A204.1 (cell line): Measurements from ENCODE around the gene RBP5.

Source experiments
- FAIRE-seq: peaks from 2 replicates; lab custom pipeline; 2012; peaks lifted over from hg19 to GRCh38; lab: Jason Lieb, UNC

RBP5 gene

DNA sequence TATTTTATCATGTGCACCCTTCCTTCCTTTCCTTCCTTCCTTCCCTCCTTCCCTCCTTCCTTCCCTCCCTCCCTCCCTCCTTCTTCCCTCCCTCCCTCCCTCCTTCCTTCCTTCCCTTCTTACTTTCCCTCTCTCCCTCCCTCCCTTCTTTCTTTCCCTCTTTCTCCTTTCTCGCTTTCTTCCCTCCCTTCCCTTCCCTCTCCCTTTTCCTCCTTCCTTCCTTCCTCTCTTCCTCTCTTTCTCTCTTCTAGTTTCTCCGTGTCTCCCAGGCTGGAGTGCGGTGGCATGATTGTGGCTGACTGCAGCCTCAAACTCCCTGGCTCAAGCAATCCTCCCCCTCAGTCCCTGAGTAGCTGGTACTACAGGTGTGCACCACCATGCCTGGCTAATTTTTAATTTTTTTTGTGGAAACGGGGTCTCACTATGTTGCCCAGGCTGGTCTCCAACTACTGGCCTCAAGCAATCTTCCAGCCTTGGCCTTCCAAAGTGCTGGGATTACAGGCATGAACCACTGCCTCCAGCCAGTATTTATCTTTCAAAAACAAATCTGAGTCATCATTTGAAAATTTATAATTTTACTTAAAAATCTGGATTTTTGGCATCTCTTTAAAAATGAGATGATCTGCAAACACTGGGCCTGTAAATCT is 27.5 kb downstream of the RBP5 start:
- no peak for FAIRE-seq

GRCh38 chr12:7100239-7100638 is 28.4 kb downstream of the RBP5 start:
- no peak for FAIRE-seq

DNA sequence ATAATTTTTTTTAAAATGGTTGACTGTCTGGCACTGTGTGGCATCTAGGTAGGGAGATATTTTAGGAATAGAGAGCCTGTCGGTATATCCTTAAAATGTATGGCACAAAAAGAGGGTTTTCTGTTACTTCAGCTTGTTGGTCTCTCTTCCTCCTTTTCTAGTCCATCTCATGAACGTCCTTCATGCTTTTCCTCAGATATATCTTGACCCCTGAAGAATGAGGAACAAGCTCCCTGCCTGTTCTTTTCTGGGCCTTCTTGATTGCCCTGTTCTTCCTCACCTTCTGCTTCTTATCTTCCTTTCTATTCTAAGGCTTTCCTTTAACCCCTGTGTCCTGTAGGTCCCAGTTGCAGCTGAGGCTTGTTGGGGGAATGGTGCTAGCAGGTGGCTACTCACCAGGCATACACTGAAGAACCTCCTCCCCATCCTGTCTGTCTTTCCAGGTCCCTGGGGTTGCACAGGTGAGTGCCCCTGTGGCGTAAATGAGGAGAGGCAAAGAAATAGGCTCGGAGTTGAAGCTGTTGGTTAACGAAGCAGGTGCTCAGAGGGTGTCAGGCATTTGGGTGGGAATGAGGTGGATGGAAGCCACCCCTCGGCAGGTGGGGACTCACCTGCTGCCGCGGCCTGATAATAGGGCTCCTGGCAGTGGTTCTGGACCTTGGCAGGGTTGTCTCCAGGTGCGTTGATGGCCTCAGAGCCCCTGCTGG is 29.2 kb downstream of the RBP5 start:
- no peak for FAIRE-seq

- FAIRE-seq, result no peak
These were observed 31.7 kb downstream of the RBP5 start for GRCh38 chr12:7096979-7097378.

DNA sequence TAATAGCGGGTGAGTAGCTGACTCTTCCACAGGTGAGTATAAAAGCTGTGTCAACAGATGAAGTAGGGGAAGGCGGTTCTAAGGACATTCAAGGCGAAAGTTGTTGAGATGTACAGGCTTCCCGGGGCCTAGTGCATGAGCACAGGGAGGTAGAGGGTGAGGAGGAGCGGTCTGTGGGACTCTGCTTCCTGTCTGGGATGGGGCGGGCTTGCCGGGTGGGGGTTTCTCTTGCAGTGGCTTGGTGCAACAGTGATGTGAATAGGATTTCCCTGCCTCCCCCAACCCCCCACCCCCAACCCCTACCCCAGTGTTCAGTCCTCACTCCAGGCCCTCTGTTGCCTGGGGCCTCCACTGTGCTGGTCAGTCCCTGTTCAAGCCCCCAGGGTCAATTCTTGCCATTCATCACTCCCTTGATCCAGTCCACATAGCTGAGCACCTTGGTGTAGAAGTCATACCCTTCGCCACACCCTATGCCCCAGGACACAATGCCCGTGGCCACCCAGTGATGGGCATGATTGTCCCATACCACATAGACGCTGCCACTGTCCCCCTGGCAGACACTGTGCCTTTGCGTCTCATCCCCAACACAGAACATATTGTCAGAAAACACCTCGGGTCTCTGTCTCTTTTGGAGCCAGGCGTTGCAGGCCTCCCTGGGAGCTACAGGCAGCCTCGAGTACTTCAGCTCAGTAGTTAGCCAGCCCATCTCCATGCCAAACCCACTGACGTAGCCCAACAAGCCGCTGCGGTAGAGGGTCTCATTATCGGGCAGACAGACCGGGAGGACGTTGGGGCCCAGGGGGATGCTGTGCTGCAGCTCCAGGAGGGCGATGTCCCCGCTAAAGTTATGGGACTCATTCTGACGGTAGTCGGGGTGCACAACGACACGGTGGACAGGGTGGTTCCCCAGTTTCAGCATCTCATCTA is 32.4 kb downstream of the RBP5 start:
- no peak for FAIRE-seq

DNA sequence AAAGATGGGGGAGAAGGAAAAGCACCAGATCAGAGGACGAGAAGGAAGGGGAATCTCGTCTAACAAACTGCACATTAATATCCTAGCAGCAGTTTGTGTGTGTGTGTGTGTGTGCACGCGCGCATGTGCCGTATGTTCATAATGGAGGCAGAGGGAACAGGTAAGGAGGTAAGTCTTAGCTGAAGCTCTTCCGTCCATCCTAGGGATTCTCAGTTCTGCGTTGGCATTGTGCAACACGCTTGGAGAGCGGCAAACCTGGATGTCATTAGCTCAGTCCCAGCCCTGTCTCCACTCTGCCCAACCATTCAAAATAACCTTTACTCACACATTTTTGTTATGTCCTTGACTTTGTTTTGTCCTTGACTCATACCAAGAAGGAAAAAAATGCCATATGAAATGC is 34.8 kb downstream of the RBP5 start:
- no peak for FAIRE-seq

DNA sequence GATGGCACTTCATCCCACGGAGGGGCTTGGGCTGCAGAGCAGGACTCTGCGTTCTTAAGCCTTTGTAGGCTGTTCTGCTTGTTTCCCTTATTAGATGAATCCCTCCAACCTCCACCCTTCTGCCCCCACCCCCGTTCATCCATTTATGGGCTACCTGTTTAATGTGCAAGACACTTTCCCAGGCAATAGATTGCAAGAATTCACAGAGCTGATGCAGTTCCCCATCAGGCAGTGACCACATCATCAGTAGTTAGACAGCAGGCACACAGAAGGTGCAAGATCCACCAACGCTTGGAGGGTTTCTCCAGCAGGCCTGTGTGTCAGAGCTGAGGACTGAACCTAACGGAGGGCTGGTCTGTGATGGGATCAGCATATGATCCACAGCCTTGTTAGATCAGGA is 35.2 kb downstream of the RBP5 start:
- FAIRE-seq, result no peak

DNA sequence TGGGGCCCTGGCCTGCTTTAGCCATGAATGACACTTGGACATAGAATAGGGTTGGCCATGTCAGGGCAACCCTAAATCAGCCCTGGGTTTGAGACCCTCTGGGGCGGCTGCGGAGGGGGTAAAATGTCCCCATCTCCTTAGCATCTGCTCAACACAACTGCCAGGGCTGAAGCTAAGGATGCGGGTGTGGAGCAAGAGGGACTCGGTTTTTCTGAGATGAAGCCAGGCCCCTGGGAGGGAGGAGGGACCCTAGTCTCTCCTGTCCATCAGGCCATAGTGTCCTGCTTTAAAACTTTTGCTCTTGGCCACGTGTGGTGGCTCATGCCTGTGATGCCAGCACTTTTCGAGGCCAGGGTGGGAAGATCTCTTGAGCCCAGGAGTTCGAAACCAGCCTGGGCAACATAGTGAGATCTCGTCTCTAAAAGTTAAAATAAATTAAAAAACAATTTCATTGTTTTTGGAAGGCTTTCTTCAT is 35.7 kb downstream of the RBP5 start:
- FAIRE-seq, result no peak

- FAIRE-seq, result peak; percentile 93
These were observed 36.3 kb downstream of the RBP5 start, which contains the start of gene C1R for GRCh38 chr12:7092229-7092985. Gene C1R (minus strand): TSS chr12:7092445. CDS start chr12:7092388, 57 bp downstream.

DNA sequence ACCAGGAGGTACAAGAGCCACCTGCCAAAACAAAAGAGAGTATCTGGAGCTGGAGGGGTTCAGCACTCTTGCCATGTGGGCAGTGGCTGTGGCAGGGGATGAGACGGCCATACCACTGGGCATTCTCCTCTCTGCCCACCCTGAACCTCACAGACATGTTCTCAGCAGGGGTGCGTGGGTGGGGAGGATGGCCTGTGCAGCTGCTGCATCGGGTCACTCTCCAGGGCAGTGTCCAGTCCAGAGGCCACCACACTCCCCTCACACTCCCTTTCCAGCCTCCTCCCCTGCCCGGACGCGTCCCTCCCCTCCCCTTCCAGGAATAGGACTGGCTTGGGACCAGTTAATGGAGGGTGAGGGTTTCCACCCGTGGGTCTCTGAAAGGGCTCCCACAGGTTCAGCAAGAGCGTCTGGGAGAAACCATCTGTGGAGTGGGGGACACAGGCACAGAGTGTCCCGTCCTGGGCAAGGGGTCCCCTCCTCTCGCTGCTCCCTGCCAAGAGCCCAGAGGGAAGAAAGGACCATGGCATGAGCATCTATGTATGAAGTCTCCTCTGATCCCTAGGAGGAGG is 36.9 kb downstream of the RBP5 start:
- no peak for FAIRE-seq

GRCh38 chr12:7091171-7091570 is 37.5 kb downstream of the RBP5 start:
- FAIRE-seq, result no peak

DNA sequence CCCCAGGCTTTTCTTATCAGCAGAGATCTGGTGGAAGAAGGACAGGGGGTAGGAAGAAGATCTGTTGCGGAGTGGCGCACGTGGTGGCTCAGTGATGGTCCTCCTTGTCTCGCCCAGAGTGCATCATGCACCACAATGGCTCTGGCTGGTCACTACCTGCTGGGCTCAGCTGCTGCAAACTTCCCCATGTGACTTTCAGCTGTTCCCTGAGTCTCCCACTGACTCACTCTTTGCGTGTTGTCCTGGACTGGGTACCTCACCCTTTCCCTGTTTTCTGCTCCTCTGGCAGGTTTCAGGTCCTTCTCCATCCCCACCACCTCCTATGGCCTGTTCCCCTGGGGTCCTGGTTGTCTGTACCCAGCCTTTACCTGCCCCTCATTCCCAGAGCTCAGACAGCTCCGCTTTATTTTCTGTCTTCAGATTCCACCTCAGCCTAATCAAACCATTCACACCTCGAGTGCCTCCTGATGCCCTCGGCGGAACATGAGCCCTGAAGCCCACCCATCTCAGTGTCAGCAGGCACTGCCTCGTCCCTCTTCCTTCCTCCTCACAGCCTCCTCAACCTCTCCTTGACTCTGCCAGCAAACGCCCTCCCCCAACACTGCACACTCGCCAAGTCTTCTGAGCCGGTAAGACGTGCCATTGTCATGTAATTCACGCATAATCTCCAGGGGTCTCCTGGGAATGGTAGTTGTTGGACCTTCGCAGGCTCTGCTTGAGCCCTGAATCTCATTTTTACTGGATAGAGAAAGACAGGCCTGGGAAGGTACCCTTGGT is 38.3 kb downstream of the RBP5 start:
- no peak for FAIRE-seq

GRCh38 chr12:7089196-7089871 is 39.4 kb downstream of the RBP5 start:
- FAIRE-seq, result no peak

GRCh38 chr12:7083125-7083524 is 45.6 kb downstream of the RBP5 start:
- no peak for FAIRE-seq

GRCh38 chr12:7081037-7081436 is 47.7 kb downstream of the RBP5 start:
- no peak for FAIRE-seq

DNA sequence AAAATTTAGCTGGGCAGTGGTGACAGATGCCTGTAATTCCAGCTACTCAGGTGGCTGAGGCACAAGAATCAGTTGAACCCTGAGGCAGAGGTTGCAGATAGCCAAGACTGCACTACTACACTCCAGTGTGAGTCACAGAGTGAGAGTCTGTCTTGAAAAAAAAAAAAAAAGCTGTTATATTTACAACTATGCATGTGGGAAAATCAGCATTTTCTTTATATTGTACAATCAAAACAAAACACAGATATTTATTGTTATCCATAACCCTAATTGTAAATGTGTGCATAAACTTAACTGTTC is 48.9 kb downstream of the RBP5 start:
- no peak for FAIRE-seq

- no peak for FAIRE-seq
These were observed 50.5 kb downstream of the RBP5 start for GRCh38 chr12:7078163-7078562.

DNA sequence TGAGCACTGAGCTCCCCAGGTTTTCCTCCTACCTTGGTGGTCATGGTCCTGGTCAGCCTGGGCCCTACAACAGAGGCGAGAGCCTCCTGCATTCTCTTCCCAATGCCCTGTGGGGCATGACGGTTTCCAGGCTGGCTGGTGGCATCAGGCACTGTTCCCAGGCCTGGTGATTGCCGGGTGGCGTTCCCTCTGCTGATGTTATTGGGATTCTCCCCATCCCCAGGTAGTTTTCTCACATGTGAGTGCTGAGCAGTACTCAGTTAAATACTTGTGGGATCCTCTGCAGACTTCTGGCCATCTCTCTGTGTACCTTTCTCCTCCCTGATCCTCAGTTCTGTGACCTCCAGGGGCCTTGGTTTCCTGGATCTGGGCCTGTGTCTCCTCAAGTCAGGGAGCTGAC is 52.2 kb downstream of the RBP5 start:
- FAIRE-seq, result no peak

DNA sequence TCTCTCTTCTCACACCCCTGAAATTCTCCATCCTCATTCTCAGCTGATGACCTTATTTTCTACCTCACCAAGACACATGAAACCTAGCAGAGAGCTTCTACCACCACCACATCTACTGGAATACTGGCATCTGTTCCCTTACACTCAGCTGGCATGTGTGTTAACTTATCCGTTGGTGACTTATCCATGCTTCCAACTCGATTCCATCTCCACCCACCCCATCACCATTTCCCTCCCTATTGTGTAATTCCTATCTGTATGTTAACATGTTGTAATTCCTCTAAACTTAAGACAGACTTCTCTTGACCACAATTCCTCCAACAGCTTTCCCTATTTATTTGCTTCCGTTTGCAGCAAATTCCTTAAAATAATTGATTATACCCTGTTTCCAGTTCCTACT is 52.8 kb downstream of the RBP5 start:
- no peak for FAIRE-seq

DNA sequence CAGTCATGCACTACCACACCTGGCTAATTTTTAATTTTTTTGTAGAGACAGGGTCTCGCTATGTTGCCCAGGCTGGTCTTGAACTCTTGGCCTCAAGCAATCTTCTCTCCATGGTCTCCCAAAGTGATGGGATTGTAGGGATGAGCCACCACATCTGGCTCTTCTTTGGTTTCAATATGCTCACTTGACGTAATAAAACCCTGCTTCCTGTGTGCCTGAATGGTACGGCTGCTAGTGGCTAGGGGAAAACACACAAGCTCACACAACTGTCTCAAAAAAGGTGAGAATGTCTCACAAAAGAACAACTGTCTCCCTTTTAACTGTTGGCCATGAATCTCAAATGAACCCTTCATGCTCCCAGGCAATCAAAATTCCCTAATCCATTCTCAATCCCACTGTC is 53.2 kb downstream of the RBP5 start:
- no peak for FAIRE-seq

GRCh38 chr12:7073946-7074345 is 54.7 kb downstream of the RBP5 start:
- no peak for FAIRE-seq
